Mucosa of descending colon (tissue), 3 donors: Measurements from ENCODE around the gene ALX3. TPM values are rescaled to one million over a fixed set of nuclear protein-coding genes. Genes with fewer than 3 reads are reported as not detected.

Experiments used
- ATAC-seq: fragments of 200-7000 bp; cut with Tn5 transposase; one replicate; pipeline ENCODE4 v1.9.1; 2020; ENCODE audit warnings: mild to moderate bottlenecking, moderate library complexity
- DNase-seq, 3 donors: peaks; one replicate each; pipeline ENCODE4 v3.0.0-alpha.2; 2020
- H3K36me3 ChIP-seq: fragments of 200-600 bp; one replicate; pipeline ENCODE4 v1.8.0; 2021; ENCODE audit warnings: low read depth, mild to moderate bottlenecking
- H3K4me1 ChIP-seq: fragments of 200-600 bp; one replicate; pipeline ENCODE4 v1.8.0; 2021; ENCODE audit warnings: low read depth, mild to moderate bottlenecking
- H3K4me3 ChIP-seq: fragments of 200-600 bp; one replicate; pipeline ENCODE4 v1.8.0; 2021; ENCODE audit warnings: mild to moderate bottlenecking
- H3K9me3 ChIP-seq: fragments of 200-600 bp; one replicate; pipeline ENCODE4 v1.8.0; 2021; ENCODE audit warnings: mild to moderate bottlenecking
- CTCF ChIP-seq: fragments of 200-600 bp; IDR thresholded peaks from one replicate; pipeline ENCODE4 v1.8.0; 2022; ENCODE audit warnings: antibody characterized with exemption, mild to moderate bottlenecking
- intact Hi-C, 2 donors: fragments of 100-400 bp; cut with DNase I in 1 of 2; cut with micrococcal nuclease in 1 of 2; formaldehyde crosslinking; loops; one replicate each; pipeline versions ENCODE4 v1.11.0 to v1.11.1; 2022; cut with DNase I, micrococcal nuclease
- total RNA-seq, 3 donors: library from RNA; stranded (reverse); fragmentation: NEBNext Ultra II Directional in 2 of 3; extraction: Animal tissue kit (Norgen Biotek cat#: 25700) in 2 of 3; gene quantifications; one replicate each; pipeline versions ENCODE4 v1.2.1 to v1.2.4, GENCODE V29; 2021 to 2023
- donor health status: DM: no; HTN: no; CAD: no; lungs with moderate emphysema.
- donor health status: DM: no; HTN: no; CAD: no.
- donor health status: DM: no; HTN: yes; CAD: no.

ALX3 gene
- total RNA-seq, 3 donors from 2014 or later = not detected

DNA sequence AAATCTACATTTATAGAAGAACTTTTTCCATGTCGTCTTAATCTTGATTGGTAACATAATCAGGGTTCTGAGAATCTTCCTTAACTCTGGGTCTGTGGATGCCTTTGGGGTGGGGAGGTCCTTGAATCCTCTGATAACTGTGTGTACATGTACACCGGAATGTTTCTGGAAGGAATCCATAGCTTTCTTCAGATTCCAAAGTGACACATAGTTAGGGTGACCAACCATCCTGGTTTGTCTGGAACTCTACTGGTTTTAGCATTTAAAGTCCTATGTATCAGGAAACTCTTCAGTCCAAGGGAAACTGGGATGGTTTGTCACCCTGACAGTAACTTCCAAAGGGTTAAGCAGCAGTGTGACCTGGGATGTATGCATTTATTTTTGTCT lies 19.2 kb downstream of the ALX3 start:
- intact Hi-C loops = loop anchor here in 1 of 2 donors (5.0 kb wide), 1 partner anchor 56 kb away; no protein-coding TSS in a partner anchor
- ATAC-seq = no peak
- no peak overlapping the region for H3K4me3 ChIP-seq
- peaks cover 15% of the 10 kb centered on the region for H3K4me1 ChIP-seq
- H3K9me3 ChIP-seq = no peaks in the 10 kb centered on the region
- TF ChIP-seq CTCF = no peak
- DNase-seq = no peak
- H3K36me3 ChIP-seq = peaks cover 13% of the 10 kb centered on the region

GRCh38 chr1:110050602-110051261 lies 19.7 kb downstream of the ALX3 start:
- TF ChIP-seq CTCF = no peak
- peaks cover 13% of the 10 kb centered on the region for H3K36me3 ChIP-seq
- peaks cover 11% of the 10 kb centered on the region for H3K4me1 ChIP-seq
- H3K4me3 ChIP-seq = no peak overlapping the region
- ATAC-seq (no peak), DNase-seq (no peak)
- H3K9me3 ChIP-seq = no peaks in the 10 kb centered on the region
- intact Hi-C loops = loop anchor here in 1 of 2 donors (5.0 kb wide), 1 partner anchor 57 kb away; no protein-coding TSS in a partner anchor

- H3K9me3 ChIP-seq = no peaks in the 10 kb centered on the region
- H3K4me3 ChIP-seq = no peak overlapping the region
- ATAC-seq (no peak), DNase-seq (peak in 1 of 3 donors; percentile 58)
- peaks cover 13% of the 10 kb centered on the region for H3K36me3 ChIP-seq
- H3K4me1 ChIP-seq = peaks cover 6% of the 10 kb centered on the region
- no peak for TF ChIP-seq CTCF
- intact Hi-C loops = loop anchor here in 1 of 2 donors (5.0 kb wide), 1 partner anchor 57 kb away; no protein-coding TSS in a partner anchor
These were observed 20.5 kb downstream of the ALX3 start for GRCh38 chr1:110049801-110050601.

GRCh38 chr1:110048923-110049601 lies 21.4 kb downstream of the ALX3 start:
- H3K36me3 ChIP-seq = peaks cover 13% of the 10 kb centered on the region
- TF ChIP-seq CTCF = no peak
- H3K4me1 ChIP-seq = peaks cover 6% of the 10 kb centered on the region
- peak in 1 of 3 donors; percentile 44 for DNase-seq
- intact Hi-C loops = no loop called here
- peak; percentile 86 for ATAC-seq
- H3K9me3 ChIP-seq = no peaks in the 10 kb centered on the region
- no peak overlapping the region for H3K4me3 ChIP-seq

DNA sequence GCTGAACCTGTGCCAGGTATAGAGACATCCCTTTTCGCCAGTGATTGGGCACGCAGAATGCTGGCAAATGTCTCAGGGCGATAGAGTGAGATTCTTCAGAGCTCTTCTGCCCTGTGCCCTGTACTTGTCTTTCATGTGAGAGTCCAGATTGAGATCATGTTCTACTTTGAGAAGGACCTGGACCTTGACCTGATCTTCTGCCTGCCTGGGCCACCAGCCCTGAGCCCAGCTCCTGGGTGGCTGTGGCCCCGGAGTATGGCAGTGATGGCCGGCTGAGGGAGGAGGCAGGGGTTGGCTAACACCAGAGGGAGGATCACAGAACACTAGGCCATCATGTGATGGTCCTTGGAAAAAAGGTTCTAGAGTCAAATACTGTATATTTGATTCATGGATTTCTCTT lies 22.2 kb downstream of the ALX3 start:
- intact Hi-C loops = no loop called here
- H3K4me1 ChIP-seq = peaks cover 6% of the 10 kb centered on the region
- H3K9me3 ChIP-seq = no peaks in the 10 kb centered on the region
- DNase-seq (no peak), ATAC-seq (no peak)
- H3K4me3 ChIP-seq = no peak overlapping the region
- H3K36me3 ChIP-seq = peaks cover 21% of the 10 kb centered on the region
- no peak for TF ChIP-seq CTCF
